ENCODE data around the gene CASZ1.

CASZ1 gene

GRCh38 chr1:10824821-10825540 lies 28.5 kb upstream of the CASZ1 start:
- DNase-seq: peak; percentile 42

GRCh38 chr1:10823000-10823401 lies 26.6 kb upstream of the CASZ1 start:
- in situ Hi-C loops (cut with HindIII; ENCODE audit: low pct_ligation_motif_present, low pct_unique_long_range_greater_than_20kb, low sequenced_read_pairs): no loop called here
- DNase-seq: no peak

More at GRCh38 chr1:10824821-10825540, 28.5 kb upstream of the CASZ1 start:
- in situ Hi-C loops (cut with HindIII; ENCODE audit: low pct_ligation_motif_present, low pct_unique_long_range_greater_than_20kb, low sequenced_read_pairs): no loop called here

GRCh38 chr1:10821388-10821787 lies 24.9 kb upstream of the CASZ1 start:
- in situ Hi-C loops (cut with HindIII; ENCODE audit: low pct_ligation_motif_present, low pct_unique_long_range_greater_than_20kb, low sequenced_read_pairs): no loop called here
- no peak for DNase-seq

- in situ Hi-C loops (cut with HindIII; ENCODE audit: low pct_ligation_motif_present, low pct_unique_long_range_greater_than_20kb, low sequenced_read_pairs): no loop called here
These were observed 24.0 kb upstream of the CASZ1 start for GRCh38 chr1:10820422-10820821.

GRCh38 chr1:10819198-10819901 lies 22.9 kb upstream of the CASZ1 start:
- in situ Hi-C loops (cut with HindIII; ENCODE audit: low pct_ligation_motif_present, low pct_unique_long_range_greater_than_20kb, low sequenced_read_pairs): no loop called here
- no peak for DNase-seq

More at GRCh38 chr1:10820422-10820821, 24.0 kb upstream of the CASZ1 start:
- no peak for DNase-seq

- no peak for DNase-seq
- in situ Hi-C loops (cut with HindIII; ENCODE audit: low pct_ligation_motif_present, low pct_unique_long_range_greater_than_20kb, low sequenced_read_pairs): no loop called here
These were observed 22.1 kb upstream of the CASZ1 start for GRCh38 chr1:10818262-10819197.

- in situ Hi-C loops (cut with HindIII; ENCODE audit: low pct_ligation_motif_present, low pct_unique_long_range_greater_than_20kb, low sequenced_read_pairs): no loop called here
- no peak for DNase-seq
These were observed 20.4 kb upstream of the CASZ1 start for GRCh38 chr1:10816743-10817369.

GRCh38 chr1:10816233-10816632 lies 19.8 kb upstream of the CASZ1 start:
- no peak for DNase-seq
- in situ Hi-C loops (cut with HindIII; ENCODE audit: low pct_ligation_motif_present, low pct_unique_long_range_greater_than_20kb, low sequenced_read_pairs): no loop called here

- in situ Hi-C loops (cut with HindIII; ENCODE audit: low pct_ligation_motif_present, low pct_unique_long_range_greater_than_20kb, low sequenced_read_pairs): no loop called here
- no peak for DNase-seq
These were observed 19.4 kb upstream of the CASZ1 start for GRCh38 chr1:10815858-10816195.

GRCh38 chr1:10814976-10815857 lies 18.8 kb upstream of the CASZ1 start:
- DNase-seq: no peak
- in situ Hi-C loops (cut with HindIII; ENCODE audit: low pct_ligation_motif_present, low pct_unique_long_range_greater_than_20kb, low sequenced_read_pairs): no loop called here

- in situ Hi-C loops (cut with HindIII; ENCODE audit: low pct_ligation_motif_present, low pct_unique_long_range_greater_than_20kb, low sequenced_read_pairs): no loop called here
- no peak for DNase-seq
These were observed 17.9 kb upstream of the CASZ1 start for GRCh38 chr1:10814312-10814711.

GRCh38 chr1:10813799-10814198 lies 17.4 kb upstream of the CASZ1 start:
- DNase-seq: no peak
- in situ Hi-C loops (cut with HindIII; ENCODE audit: low pct_ligation_motif_present, low pct_unique_long_range_greater_than_20kb, low sequenced_read_pairs): no loop called here

GRCh38 chr1:10812387-10812915 lies 16.0 kb upstream of the CASZ1 start:
- no peak for DNase-seq
- in situ Hi-C loops (cut with HindIII; ENCODE audit: low pct_ligation_motif_present, low pct_unique_long_range_greater_than_20kb, low sequenced_read_pairs): no loop called here

- in situ Hi-C loops (cut with HindIII; ENCODE audit: low pct_ligation_motif_present, low pct_unique_long_range_greater_than_20kb, low sequenced_read_pairs): no loop called here
These were observed 12.0 kb upstream of the CASZ1 start for GRCh38 chr1:10808441-10808840.

GRCh38 chr1:10806966-10807365 lies 10.5 kb upstream of the CASZ1 start:
- in situ Hi-C loops (cut with HindIII; ENCODE audit: low pct_ligation_motif_present, low pct_unique_long_range_greater_than_20kb, low sequenced_read_pairs): no loop called here
- DNase-seq: no peak

More at GRCh38 chr1:10808441-10808840, 12.0 kb upstream of the CASZ1 start:
- DNase-seq: no peak

GRCh38 chr1:10803971-10804820 lies 7.8 kb upstream of the CASZ1 start:
- in situ Hi-C loops (cut with HindIII; ENCODE audit: low pct_ligation_motif_present, low pct_unique_long_range_greater_than_20kb, low sequenced_read_pairs): no loop called here
- no peak for DNase-seq

All from ACHN (cell line).